Bone marrow (tissue), 2 donors: ENCODE measurements around the gene LNX1.
A peak's percentile ranks its signal among the peaks of the same experiment; 100 is the strongest.

Experiments
- DNase-seq, 2 donors: peaks; one replicate each; lab custom pipeline; 2025; lab: John Stamatoyannopoulos, UW

LNX1 gene

DNA sequence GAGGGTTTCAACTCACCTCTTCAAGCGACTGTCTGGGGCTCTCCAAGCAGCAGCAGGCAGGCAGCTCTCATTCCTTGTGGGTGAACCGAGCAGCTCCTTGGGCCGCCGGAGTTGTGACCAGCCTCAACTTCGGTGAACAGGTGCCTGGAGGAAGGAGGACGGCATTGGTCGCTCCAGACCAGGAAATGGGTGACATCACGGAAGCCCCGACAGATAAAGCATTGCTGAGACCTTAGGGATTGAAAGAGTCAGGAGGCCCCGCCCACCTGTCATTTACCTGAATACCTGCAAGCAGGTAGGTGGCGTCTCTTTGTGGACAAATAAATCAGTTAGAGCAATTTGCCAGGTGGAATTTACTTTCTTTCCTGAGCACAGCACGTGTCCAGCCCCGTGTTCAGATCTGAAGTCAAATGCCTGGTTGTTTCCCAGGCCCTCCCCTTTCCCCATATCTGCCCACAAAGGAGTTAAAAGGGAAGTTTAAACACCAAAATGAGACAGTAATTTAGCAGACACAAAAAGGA is at the start of gene LNX1:
LNX1 (minus strand) TSS at position 115 of the 521 bp plus-strand sequence. CDS start 17,484 bp downstream, outside the sequence.
- no peak for DNase-seq

DNA sequence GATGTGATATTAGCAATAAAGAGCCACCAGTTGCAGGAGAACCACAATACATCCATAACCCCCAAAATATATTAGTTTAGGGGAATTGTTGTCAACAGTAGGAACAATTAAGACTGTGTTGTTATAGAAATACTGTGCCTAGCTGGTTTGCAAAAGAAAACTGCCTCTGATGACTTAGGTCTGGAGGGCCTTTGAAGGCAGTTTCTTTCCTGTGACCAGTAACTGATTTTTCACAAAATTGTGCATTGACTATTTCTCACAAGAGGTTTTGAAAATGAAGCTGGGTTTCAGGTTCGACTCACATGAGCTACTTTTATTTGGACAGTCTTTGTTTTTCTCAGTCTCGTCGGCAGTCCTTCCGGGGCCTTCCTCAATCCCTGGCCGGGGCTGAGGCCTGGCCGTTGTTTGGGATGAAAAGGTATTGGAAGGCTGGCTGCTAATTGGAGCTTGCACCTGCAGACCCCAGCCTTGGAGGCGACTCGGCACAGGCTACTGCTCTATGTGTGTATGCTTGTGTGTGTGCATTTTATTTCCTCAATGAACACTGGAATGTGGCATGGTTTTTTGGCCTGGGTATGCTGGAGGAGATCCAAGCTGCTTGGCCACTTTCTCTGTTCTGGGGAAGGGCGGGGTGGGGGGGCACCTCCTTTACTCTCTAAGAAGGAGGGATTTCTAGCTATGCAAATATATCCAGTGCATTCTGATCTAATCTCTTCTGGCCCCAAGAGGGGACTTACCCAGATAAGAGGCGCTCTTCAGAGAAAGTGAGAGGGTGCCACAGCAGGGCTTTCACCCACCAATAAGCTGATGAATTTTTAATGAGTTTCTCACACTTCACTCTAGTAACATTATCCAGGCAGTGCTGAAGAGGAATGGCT is 49.5 kb upstream of the LNX1 start:
- no peak for DNase-seq

DNA sequence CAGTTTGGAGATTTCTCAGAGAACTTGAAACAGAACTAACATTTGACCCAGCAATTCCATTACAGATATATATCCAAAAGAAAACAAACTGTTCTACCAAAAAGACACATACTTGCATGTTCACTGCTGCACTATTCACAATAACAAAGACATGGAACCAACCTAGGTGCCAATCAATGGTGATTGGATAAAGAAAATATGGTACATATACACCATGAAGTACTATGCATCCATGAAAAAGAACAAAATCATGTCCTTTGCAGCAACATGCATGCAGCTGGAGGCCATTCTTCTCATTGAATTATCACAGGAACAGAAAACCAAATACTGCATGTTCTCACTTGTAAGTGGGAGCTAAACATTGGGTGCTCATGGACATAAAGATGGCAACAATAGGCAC is 47.6 kb upstream of the LNX1 start:
- DNase-seq: no peak

DNA sequence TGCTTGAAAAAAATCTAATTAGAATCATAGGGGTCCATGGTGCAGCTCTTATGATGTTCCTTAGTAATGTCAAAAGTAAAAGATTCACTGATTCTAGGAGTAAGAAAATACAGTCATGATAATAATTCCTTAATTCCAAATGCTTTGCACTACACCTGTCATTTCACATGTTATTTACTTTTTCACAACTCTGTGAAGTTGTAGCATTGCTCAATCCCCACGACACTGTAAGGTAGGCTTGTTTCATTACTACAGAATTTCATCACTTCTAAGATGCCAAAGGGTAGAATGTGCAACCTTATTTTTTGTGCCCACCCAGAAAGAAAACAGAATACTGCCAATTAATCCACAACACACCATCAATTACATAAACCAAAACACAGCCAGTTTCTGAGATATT is 46.1 kb upstream of the LNX1 start:
- no peak for DNase-seq

DNA sequence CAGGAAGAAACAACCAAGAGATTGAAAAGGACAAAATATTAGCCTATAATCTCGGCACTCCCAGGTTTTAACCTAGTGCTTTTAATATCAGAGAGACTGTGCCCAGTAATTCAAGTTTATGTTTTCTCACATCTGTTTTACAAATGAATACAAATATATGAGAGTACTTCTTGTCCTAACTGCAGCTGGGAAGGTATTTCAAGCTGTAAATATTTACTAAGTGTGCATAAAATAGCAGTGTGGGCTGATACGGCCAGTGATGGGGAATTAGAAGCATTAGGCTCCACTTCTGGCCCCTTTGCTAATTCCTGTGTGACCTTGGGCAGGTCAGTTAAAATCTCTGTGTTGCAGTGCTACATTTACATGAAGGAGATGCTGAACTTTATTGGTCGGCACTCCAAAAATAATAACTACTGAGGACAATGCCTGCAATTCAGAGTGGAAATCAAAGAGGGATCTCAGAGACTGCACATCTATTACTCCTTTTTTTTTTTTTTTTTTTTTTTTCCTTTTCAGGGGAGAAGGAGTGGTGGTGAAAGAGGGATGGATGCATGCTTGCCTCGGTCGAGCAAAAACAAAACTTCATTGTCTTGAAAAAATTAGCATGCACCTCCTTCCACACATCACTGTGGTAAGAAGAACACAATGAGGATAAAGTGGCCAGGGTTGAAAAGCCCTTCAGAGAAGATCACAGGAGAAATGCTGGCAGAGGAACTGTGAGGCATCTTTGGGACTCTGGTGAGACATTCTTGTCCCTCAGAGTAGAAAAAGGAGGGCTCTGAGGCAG is 44.6 kb upstream of the LNX1 start:
- DNase-seq: no peak

DNA sequence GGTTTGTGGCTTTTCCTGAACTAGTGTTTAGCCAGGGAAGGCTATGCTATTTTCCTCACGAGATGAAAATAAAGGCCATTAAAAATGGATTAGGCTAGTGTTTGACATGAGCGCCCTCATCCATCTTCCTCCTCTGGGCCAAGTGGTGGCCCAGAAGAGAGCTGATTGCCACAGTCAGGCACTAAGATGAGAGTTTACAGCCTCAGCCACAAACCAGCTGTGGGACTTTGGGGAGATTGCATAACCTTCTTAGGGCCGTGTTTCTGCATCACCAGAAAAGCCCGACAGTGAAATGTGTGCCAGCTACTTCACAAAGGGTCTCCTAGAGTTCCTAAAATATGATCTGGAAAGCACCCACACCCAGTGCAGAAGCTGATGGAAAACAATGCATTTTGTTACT is 42.3 kb upstream of the LNX1 start:
- peak in 1 of 2 donors; percentile 4 for DNase-seq

DNA sequence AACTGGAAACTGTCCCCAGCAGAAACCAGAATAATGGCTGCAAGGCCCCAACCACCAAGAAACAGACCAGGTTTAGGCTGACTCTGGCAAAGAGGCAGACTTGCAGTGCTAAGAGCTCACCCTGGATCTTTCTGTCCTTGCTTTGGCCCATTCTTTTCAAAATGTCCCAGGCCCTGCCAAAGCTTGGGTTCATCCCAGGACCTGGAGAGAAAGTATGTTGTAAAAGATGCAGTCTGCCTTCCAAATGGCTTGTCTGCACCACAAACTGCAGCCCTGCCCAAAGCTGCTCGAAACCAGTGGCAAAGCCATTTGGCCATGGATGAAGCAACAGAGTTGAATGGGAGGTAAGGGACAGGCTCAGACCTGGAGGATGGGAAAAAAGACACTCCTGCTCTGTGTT is 38.0 kb upstream of the LNX1 start:
- no peak for DNase-seq

DNA sequence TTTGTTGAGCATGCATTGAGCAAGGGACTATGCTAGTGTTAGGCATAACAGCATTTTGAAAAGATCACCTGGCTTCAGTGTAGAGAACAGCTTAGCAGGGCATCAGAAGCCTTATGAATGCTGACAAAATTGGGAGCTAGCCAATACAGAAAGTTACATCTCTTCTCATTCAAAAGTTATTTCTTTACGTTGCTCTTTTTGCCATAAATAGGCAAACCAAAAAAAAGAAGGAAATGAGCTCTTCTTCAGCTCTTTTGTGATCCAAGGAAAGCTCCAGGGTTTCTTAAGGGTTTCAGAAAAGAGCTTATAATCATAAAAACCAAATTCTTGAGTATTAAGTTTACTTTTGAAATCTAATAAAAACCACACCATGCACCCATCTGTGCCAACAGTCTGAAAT is 35.2 kb upstream of the LNX1 start:
- no peak for DNase-seq

DNA sequence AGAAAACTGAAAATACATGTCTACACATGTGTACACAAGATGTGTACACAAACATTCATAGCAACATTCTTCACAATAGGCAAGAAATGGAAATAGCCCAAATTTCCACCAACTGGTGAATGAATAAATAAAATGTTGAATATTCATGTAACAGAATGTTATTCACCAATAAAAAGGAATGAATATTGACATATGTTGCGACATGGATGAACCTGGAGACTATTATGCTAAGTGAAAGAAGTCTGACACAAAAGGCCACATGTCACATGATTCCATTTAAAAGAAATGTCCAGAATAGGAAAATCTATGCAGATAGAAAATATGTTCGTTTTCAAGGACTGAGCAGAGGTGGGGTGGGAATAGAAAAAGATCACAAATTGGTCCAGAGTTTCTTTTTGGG is 34.6 kb upstream of the LNX1 start:
- no peak for DNase-seq

DNA sequence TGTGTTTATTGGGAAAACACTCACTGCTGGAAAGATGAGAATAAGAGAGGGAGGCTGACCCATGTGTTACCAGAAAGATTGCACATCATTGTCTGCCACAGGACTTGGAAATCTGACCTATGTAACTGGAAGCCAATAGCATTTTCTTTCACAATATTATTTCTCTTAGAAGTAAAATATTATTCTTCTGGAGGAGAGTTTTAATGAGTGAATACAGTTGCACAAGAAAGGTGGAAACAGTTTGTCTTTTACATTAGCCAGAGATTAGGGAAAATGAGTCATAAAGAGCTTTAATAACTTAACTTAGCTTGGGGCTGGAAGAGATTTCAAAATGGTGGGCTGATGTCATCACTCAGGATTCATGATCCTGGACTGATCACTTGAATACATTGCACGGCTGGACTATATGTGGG is 31.5 kb upstream of the LNX1 start:
- DNase-seq: no peak

DNA sequence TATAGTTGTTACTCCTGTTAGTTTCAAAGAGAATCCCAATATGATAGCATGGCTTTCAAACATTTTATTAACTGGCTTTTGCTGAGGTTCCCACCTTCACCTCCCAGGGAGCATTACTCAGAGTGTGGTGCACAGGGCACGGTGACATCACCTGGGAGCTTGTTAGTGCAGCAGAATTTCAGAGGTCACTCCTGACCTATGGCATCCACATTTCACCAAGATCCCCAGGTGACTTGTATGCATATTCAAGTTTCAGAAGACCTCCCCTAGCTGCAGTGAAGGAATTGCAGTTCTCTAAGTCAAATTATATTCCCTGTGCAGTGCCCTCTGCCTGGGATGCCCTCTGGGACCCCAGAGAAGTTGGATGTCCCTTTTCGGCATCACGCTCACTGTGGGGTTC is 29.7 kb upstream of the LNX1 start:
- no peak for DNase-seq

DNA sequence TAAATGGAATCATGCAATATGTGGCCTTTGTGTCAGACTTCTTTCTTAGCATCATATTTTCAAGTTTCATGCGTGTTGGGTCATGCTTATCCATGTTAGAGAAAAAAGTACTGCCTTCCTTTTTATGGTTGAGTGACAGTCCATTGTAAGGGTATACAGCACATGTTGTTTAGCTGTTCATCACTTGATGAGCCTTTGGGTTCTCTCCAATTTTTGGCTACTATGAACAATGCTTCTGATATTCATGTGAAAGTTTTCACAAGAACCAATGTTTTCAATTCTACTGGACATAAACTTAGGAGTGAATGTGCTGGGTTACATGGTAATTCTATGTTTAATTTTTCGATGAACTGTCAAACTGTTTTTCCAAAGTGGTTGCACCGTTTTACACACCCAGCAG is 28.1 kb upstream of the LNX1 start:
- no peak for DNase-seq

DNA sequence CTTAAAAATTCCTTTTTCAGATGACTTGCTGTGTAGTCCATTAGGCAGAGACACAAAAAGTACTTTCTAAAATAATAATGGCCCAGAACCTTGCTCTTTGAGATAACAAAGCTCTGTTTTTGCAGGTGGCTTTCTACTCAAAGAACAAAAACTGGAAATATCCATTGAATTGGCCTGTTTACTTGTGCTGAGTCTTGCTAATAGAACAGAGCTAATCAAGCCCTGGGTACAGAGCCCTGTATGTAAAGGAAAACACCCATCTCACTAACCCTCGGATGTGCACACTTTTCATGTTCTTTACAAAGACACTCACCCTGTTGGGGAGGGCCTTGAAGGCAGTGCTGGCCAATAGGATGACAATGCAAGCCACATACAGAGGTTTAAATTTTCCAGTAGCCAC is 27.0 kb upstream of the LNX1 start:
- DNase-seq: no peak

DNA sequence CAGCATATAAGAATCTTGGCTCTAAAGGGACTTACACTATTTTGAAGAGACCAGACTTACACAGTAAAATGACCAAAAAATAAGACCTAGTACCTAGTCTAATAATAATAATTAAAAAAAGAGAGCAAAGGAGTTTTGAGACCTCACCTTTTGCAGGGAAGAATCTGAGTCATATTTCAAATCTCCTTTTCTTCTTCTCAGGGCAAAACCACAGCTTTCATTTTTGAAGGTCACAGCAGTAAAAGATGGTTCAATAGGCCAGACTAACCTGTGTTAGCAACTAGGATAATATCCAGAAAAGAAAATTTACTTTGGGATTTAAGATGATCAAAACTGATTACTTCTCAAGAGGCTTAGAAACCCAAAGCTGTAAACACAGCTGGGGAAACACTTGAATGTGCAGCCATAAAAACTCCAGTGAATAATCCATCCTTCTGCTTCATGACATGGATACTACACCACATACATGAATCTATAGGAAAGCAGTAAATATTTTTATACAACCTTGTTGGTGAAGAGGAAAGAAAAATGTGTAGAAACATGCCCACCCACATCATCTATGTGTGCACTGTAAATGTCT is 25.9 kb upstream of the LNX1 start:
- DNase-seq: no peak

DNA sequence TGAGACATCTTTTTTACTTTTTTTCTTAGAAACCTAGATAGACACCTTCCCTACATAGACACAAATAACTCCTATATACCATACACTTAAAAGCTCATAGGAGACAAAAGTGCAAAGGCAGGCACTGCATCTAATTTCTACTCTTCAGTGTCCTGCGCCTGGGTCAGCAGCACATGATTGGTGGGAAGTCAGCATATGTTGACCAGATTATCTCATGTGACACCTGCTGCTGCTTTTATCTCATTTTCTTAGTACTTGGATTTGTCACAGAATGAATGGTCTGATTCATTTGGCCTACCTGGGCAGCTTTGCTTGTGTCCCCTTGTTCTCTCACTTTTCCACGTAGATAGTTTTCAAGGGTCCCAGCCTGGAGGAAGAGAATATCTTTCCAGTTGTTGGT is 24.9 kb upstream of the LNX1 start:
- no peak for DNase-seq

DNA sequence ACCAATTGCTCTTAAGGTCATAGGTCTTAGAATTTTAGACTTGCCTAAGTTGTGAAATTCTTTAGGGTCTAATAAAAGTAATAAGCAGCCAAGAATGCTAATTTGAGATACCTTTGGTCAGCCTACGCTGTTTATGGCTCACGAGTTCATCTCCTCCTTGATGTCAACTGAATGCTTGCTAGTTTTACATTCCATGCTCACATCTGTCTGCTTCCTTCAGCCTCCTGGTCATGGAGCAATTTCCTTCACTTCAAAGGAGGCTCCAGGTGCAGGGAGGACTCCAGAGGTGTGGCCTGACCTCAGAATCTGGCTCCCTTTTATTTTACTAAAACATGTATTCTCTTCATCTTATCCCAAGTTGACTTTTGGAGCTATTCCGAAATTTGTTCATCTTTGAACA is 23.3 kb upstream of the LNX1 start:
- DNase-seq: no peak

DNA sequence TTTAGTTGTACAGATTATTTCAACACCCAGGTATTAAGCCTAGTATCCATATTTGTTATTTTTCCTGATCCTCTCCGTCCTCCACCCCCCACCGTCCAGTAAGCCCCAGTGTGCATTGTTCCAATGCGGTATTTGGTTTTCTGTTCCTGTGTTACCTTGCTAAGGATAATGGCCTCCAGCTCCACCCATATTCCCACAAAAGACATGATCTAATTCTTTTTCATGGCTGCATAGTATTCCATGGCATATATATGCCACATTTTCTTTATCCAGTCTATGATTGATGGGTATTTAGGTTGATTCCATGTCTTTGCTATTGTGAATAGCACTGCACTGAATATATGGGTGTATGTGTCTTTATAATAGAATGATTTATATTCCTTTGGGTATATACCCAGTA is 22.1 kb upstream of the LNX1 start:
- DNase-seq: no peak

DNA sequence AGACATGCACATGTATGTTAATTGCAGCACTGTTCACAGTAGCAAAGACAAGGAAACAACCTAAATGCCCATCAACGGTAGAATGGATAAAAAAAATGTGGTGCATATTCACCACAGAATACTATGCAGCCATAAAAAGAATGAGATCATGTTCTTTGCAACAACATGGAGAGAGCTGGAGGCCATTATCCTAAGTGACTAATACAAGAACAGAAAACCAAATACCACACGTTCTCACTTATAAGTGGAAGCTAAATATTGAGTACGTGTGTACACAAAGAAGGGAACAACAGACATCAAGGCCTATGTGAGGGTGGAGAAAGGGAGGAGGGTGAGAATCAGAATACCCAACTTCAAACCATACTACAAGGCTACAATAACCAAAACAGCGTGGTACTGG is 17.4 kb upstream of the LNX1 start:
- DNase-seq: no peak

DNA sequence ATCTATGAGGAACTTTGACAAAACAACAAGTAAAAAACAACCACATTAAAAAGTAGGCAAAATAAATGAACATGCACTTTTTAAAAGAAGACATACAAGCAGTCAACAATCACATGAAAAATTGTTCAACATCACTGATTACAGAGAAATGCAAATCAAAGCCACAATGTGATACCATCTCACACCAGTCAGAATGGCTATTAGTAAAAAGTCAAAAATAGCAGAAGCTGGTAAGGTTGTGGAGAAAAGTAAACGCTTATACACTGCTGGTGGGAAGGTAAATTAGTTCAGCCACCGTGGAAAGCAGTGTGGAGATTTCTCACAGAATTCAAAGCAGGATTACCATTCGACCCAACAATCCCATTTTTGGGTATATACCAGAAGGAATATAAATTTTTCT is 17.0 kb upstream of the LNX1 start:
- no peak for DNase-seq

DNA sequence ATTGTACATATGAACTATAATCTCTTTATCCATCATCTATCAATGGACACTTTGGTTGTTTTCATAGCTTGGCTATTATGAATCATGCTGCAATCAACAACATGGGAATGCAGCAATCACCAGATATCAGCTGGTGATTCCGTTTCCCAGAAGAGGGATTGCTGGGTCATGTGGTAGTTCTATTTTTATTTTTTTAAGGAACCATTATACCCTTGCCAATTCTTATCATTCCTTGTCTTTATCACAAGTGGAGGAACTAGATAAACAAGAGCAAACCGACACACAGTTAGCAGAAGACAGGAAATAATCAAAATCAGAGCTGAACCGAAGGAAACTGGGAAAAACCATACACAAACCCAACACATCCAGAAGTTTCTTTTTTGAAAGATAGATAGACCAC is 14.5 kb upstream of the LNX1 start:
- no peak for DNase-seq

DNA sequence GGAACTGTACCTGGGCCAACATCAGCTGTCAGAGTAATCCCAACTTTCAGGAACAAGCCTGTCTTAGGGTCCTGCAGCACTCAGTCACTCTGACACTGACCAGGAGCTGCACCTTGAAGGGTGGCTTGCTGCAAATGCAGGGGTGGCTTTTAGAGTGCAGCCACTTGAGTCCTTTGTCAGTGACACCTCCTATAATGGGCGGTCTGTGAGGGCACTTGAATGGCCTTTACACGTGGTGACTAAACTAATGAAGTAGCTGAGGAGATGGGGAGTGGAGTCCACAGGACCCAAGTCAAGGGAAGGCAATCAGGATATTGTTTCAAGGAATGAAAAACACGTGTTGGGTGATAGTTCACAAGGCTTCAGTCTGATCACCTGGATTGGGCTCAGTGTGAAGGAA is 11.1 kb upstream of the LNX1 start:
- no peak for DNase-seq

DNA sequence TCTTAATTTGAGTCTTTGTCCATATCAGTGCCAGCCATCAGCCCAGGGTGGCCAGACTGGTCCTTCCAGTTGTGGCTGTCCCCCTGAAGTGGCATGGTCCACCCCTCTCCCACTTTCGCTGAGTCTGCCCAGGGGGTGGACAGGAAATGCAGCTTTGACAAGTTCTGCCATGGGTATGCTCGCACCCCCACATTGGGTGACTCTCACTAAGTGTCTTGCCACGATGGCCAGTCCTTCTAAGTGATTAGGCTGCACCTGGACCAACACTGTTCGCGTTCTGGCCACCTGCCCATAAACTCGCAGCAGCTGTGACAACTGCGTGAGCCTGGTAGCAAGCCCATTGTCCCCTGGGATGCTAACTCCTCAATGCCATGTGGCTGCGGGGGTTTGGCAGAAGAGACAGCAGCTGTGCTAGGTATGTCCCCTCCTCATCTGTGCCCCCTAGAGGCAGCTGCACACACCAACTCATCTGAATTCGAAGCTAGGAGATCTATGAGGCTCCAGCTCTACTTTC is 10.0 kb upstream of the LNX1 start:
- no peak for DNase-seq

DNA sequence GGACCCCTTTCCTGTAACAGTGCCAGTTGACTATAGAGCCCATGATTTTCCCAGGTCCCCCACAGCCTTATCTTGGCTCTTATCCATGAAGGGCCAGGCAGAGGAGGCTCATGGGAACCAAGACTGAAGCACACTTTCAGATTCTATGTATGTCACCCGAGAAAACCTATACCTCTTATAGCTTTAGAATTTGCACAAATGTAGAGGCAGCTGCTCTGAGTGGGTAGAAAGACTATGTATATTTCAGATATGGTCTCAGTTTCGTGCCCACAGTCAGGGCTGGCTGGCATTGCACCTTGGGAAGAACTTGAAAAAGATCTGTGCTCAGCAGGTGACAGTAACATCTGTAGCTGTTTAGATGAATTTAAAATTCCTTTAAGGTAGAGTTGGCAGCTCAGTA is 8.3 kb upstream of the LNX1 start:
- no peak for DNase-seq
